GM12878 (cell line): Measurements from ENCODE around the gene UBXN4. TPM values are rescaled to one million over a fixed set of nuclear protein-coding genes. Genes with fewer than 3 reads are reported as not detected.

ENCODE experiments used
- ASH2L ChIP-seq: fragments of 300-600, 200-600 bp; sonication (generic); IDR thresholded peaks from 2 replicates; pipeline ENCODE4 v1.6.1; 2017; ENCODE audit warnings: low read depth, mild to moderate bottlenecking, borderline replicate concordance
- CREM ChIP-seq: IDR thresholded peaks from 2 replicates; pipeline ENCODE4 v1.6.1; 2014; ENCODE audit warnings: antibody characterized with exemption, low read depth
- E4F1 ChIP-seq: fragments of 450-650 bp; IDR thresholded peaks from 2 replicates; pipeline ENCODE4 v1.6.1; 2018; ENCODE audit warnings: borderline replicate concordance, mild to moderate bottlenecking; ENCODE audit not compliant: partially characterized antibody
- GABPA ChIP-seq: IDR thresholded peaks from 2 replicates; pipeline ENCODE4 v1.6.1; 2014; ENCODE audit warnings: antibody characterized with exemption, low read depth, mild to moderate bottlenecking, inconsistent platforms
- IRF4 ChIP-seq: IDR thresholded peaks from 2 replicates; pipeline ENCODE4 v1.6.1; 2011; ENCODE audit warnings: low read depth, low read length
- MEF2A ChIP-seq: IDR thresholded peaks from 2 replicates; pipeline ENCODE4 v1.6.1; 2011; ENCODE audit warnings: low read depth, mild to moderate bottlenecking, low read length, moderate library complexity; ENCODE audit not compliant: insufficient read depth
- MLLT1 ChIP-seq: fragments of 450-650 bp; IDR thresholded peaks from 2 replicates; pipeline ENCODE4 v1.6.1; 2016; ENCODE audit warnings: mild to moderate bottlenecking
- NKRF ChIP-seq: fragments of 450-650 bp; conservative IDR thresholded peaks from 2 replicates; pipeline ENCODE4 v1.6.1; 2017; ENCODE audit warnings: mild to moderate bottlenecking, moderate library complexity
- RAD21 ChIP-seq: IDR thresholded peaks from 2 replicates; pipeline ENCODE4 v1.6.1; 2011; ENCODE audit warnings: mild to moderate bottlenecking, low read depth, low read length, moderate library complexity; ENCODE audit not compliant: insufficient read depth
- SIX5 ChIP-seq: IDR thresholded peaks from 2 replicates; pipeline ENCODE4 v1.6.1; 2011; ENCODE audit warnings: mild to moderate bottlenecking, low read depth, low read length, moderate library complexity; ENCODE audit not compliant: severe bottlenecking
- SPI1 ChIP-seq: IDR thresholded peaks from 2 replicates; pipeline ENCODE4 v1.6.1; 2011; ENCODE audit warnings: low read depth, mild to moderate bottlenecking, low read length, moderate library complexity, borderline replicate concordance; ENCODE audit not compliant: insufficient read depth
- SRF ChIP-seq, 2 experiments: IDR thresholded peaks; 2 replicates each; pipeline ENCODE4 v1.6.1; 2011; ENCODE audit warnings: low read depth in 2 of 2, low read length in 2 of 2, mild to moderate bottlenecking in 1 of 2, moderate library complexity in 1 of 2
- TARDBP ChIP-seq: IDR thresholded peaks from 2 replicates; pipeline ENCODE4 v1.6.1; 2016; ENCODE audit warnings: borderline replicate concordance
- ZBTB4 ChIP-seq: fragments of 450-650 bp; formaldehyde crosslinking; IDR thresholded peaks from 2 replicates; pipeline ENCODE4 v1.4.0; 2022; ENCODE audit warnings: mild to moderate bottlenecking, moderate library complexity
- ZNF207 ChIP-seq: fragments of 450-650 bp; IDR thresholded peaks from 2 replicates; pipeline ENCODE4 v1.6.1; 2014; ENCODE audit warnings: antibody characterized with exemption, mild to moderate bottlenecking, borderline replicate concordance
- polyA plus RNA-seq, 11 experiments: library from polyadenylated mRNA; depleted of rRNA in 4 of 11; unstranded in 6 of 11; stranded (reverse) in 5 of 11; fragments of >200 nt; fragmentation: Nextera tagmentation in 4 of 11; fragmentation: Illumina TruSeq in 1 of 11; extraction: Ambion mirVana in 4 of 11; extraction: Trizol in 1 of 11; gene quantifications; 1 replicate in 1 of 11; 2 replicates in 10 of 11; pipeline versions ENCODE4 v1.2.1 to v1.2.3, GENCODE V29; 2011 to 2016; ENCODE audit warnings: inconsistent platforms in 2 of 11, missing spikeins in 2 of 11, low read depth in 1 of 11
- total RNA-seq, 4 experiments: library from RNA; depleted of rRNA in 3 of 4; stranded (reverse); fragments of >200 nt in 3 of 4; fragmentation: Illumina TruSeq in 1 of 4; extraction: Trizol in 1 of 4; gene quantifications; 2 replicates each; pipeline versions ENCODE4 v1.2.1 to v1.2.3, GENCODE V29; 2013 to 2021
- TF ChIP-seq, protein P1 (sequence below): fragments of 450-650 bp; formaldehyde crosslinking; IDR thresholded peaks from 2 replicates; pipeline ENCODE4 v1.5.0; 2022; ENCODE audit warnings: mild to moderate bottlenecking, missing genetic modification characterization

UBXN4 gene
- total and polyA plus RNA-seq, 10 of the 15 experiments (the other 5 are each of a cell fraction or from before 2014, with no cell fraction given) = 52.6 to 133 (median 71.9) TPM

- TF ChIP-seq E4F1 (no peak), ASH2L (no peak), NKRF (no peak), TARDBP (peak; percentile 65; the same call in 1 of the 2 replicates), RAD21 (0 out of 2 replicates have a peak, but pooled peaks have one; percentile 18), GABPA (peak; percentile 70), SRF (IDR thresholded peaks at IDR 0.05; ENCODE audit: low read depth in 2 of 2, low read length in 2 of 2) (peak in 1 of 2 experiments; percentile 85; a peak in 2 of 4 replicates), SIX5 (no peak), ZNF207 (no peak), IRF4 (peak; percentile 89), MLLT1 (0 out of 2 replicates have a peak, but pooled peaks have one; percentile 23), SPI1 (no peak; the same call in 1 of the 2 replicates), CREM (peak; percentile 75), ZBTB4 (CRISPR knock-in tag) (no peak), MEF2A (peak; percentile 81)
- TF ChIP-seq, protein P1, sequence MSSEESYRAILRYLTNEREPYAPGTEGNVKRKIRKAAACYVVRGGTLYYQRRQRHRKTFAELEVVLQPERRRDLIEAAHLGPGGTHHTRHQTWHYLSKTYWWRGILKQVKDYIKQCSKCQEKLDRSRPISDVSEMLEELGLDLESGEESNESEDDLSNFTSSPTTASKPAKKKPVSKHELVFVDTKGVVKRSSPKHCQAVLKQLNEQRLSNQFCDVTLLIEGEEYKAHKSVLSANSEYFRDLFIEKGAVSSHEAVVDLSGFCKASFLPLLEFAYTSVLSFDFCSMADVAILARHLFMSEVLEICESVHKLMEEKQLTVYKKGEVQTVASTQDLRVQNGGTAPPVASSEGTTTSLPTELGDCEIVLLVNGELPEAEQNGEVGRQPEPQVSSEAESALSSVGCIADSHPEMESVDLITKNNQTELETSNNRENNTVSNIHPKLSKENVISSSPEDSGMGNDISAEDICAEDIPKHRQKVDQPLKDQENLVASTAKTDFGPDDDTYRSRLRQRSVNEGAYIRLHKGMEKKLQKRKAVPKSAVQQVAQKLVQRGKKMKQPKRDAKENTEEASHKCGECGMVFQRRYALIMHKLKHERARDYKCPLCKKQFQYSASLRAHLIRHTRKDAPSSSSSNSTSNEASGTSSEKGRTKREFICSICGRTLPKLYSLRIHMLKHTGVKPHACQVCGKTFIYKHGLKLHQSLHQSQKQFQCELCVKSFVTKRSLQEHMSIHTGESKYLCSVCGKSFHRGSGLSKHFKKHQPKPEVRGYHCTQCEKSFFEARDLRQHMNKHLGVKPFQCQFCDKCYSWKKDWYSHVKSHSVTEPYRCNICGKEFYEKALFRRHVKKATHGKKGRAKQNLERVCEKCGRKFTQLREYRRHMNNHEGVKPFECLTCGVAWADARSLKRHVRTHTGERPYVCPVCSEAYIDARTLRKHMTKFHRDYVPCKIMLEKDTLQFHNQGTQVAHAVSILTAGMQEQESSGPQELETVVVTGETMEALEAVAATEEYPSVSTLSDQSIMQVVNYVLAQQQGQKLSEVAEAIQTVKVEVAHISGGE (CRISPR knock-in tag) = no peak
These were observed 78.5 kb downstream of the UBXN4 start (continued) for GRCh38 chr2:135820003-135820618.
